Tibial artery (tissue), 4 donors: ENCODE results near the gene HPX.
A peak's percentile ranks its signal among the peaks of the same experiment; 100 is the strongest.

ENCODE experiments used
- DNase-seq, 2 donors: peaks; one replicate each; pipeline ENCODE4 v3.0.0-alpha.2; 2019
- H3K27ac ChIP-seq, 2 donors: fragments of 200-600 bp; sonication (generic) in 1 of 2; 1 replicate in 1 of 2; 2 replicates in 1 of 2; pipeline ENCODE4 v1.5.1; 2018 to 2019; ENCODE audit warnings: mild to moderate bottlenecking in 1 of 2
- H3K27me3 ChIP-seq, 2 donors: fragments of 200-600 bp; sonication (generic) in 1 of 2; one replicate each; pipeline versions ENCODE4 v1.5.1 to v1.6.0; 2016 to 2019
- H3K36me3 ChIP-seq, 3 donors: fragments of 200-600 bp; sonication (generic) in 2 of 3; one replicate each; pipeline ENCODE4 v1.5.1; 2016 to 2019; ENCODE audit warnings: mild to moderate bottlenecking in 2 of 3
- H3K4me1 ChIP-seq, 4 donors: fragments of 200-600 bp; sonication (generic) in 2 of 4; 1 replicate in 3 of 4; 2 replicates in 1 of 4; pipeline ENCODE4 v1.5.1; 2016 to 2019
- H3K4me3 ChIP-seq, 2 donors: fragments of 200-600 bp; sonication (generic) in 1 of 2; 1 replicate in 1 of 2; 2 replicates in 1 of 2; pipeline ENCODE4 v1.5.1; 2018 to 2019; ENCODE audit warnings: mild to moderate bottlenecking in 2 of 2
- H3K9me3 ChIP-seq, 3 donors: fragments of 200-600 bp; sonication (generic) in 1 of 3; one replicate each; pipeline ENCODE4 v1.5.1; 2016 to 2019
- intact Hi-C: fragments of 100-400 bp; cut with DNase I; formaldehyde crosslinking; loops from one replicate; pipeline ENCODE4 v1.15.0; 2023; ENCODE audit warnings: low total_unique reads
- TF ChIP-seq, protein P1 (sequence below), 2 experiments: fragments of 200-600 bp in 1 of 2; fragments of 450-650 bp in 1 of 2; IDR thresholded peaks; one replicate each; pipeline ENCODE4 v1.5.1; 2017 to 2019; ENCODE audit warnings: antibody characterized with exemption in 2 of 2, mild to moderate bottlenecking in 1 of 2, moderate library complexity in 1 of 2

Gene HPX, protein sequence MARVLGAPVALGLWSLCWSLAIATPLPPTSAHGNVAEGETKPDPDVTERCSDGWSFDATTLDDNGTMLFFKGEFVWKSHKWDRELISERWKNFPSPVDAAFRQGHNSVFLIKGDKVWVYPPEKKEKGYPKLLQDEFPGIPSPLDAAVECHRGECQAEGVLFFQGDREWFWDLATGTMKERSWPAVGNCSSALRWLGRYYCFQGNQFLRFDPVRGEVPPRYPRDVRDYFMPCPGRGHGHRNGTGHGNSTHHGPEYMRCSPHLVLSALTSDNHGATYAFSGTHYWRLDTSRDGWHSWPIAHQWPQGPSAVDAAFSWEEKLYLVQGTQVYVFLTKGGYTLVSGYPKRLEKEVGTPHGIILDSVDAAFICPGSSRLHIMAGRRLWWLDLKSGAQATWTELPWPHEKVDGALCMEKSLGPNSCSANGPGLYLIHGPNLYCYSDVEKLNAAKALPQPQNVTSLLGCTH

DNA sequence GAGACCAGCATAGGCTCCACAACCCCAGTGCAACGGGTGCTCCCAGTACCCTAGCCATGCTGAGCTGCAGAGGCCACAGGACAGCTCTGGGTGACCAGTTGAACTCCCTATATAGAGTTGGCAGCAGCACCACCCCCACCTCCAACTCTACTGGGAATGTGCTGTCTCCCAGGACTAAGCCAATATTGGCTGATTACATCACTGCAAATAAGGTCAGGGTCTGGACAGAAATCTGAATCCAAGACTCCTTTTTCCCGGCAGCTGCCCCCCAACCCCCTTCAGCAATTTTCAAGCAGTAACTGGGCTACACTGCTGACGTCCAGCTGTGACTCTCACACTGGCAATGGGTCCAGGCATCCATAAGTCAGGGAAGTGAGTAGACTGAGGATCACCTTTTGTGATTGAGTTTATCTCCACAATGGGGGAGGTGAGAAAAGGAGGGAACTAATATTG, at the start of gene HPX:
Gene HPX, minus strand, starts transcription at position 82 of the 453 bp plus-strand sequence. Its CDS starts 24 bp downstream, at position 58.
- Histone ChIP-seq H3K4me1 (peaks cover 0 to 22% (median 6%) of the 10 kb centered on the region in 4 donors), H3K4me3 (no peak within 1 kb of the TSS), H3K9me3 (no peaks in the 10 kb centered on the region), H3K27ac (peak within 1 kb of the TSS; percentile 49 to 57), H3K27me3 (no peaks in the 10 kb centered on the region), H3K36me3 (no peaks in the 10 kb centered on the region)
- DNase-seq = no peak
- TF ChIP-seq, protein P1, sequence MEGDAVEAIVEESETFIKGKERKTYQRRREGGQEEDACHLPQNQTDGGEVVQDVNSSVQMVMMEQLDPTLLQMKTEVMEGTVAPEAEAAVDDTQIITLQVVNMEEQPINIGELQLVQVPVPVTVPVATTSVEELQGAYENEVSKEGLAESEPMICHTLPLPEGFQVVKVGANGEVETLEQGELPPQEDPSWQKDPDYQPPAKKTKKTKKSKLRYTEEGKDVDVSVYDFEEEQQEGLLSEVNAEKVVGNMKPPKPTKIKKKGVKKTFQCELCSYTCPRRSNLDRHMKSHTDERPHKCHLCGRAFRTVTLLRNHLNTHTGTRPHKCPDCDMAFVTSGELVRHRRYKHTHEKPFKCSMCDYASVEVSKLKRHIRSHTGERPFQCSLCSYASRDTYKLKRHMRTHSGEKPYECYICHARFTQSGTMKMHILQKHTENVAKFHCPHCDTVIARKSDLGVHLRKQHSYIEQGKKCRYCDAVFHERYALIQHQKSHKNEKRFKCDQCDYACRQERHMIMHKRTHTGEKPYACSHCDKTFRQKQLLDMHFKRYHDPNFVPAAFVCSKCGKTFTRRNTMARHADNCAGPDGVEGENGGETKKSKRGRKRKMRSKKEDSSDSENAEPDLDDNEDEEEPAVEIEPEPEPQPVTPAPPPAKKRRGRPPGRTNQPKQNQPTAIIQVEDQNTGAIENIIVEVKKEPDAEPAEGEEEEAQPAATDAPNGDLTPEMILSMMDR (IDR thresholded peaks at IDR 0.05) = no peak
- intact Hi-C loops = no loop called here

DNA sequence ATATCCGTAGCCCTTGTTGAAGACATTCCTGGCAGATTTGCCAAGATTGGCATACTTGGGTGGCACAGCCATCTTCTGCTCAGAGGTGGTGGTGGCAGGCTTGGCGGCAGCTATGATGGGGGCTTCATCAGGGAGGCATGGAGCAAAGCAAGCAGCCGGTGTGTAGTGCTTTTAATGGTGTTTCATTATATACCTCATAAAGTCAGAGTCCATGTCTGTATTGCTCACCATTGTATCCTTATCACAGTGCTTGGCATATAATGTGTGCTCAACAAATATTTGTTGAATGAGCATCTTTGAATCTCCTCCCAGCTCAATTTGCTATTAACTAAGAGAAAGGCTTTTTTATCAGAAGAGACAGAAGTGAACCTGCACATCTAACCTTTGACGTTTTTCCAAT, 48.5 kb upstream of the HPX start:
- TF ChIP-seq, protein P1 (IDR thresholded peaks at IDR 0.05) = no peak
- no peaks in the 10 kb centered on the region for H3K4me1 ChIP-seq
- H3K27me3 ChIP-seq = no peaks in the 10 kb centered on the region
- H3K9me3 ChIP-seq = no peaks in the 10 kb centered on the region
- no peak overlapping the region for H3K4me3 ChIP-seq
- DNase-seq = no peak
- H3K36me3 ChIP-seq = peaks cover 10 to 64% (median 37%) of the 10 kb centered on the region in 3 donors
- intact Hi-C loops = no loop called here
- H3K27ac ChIP-seq = no peak overlapping the region

DNA sequence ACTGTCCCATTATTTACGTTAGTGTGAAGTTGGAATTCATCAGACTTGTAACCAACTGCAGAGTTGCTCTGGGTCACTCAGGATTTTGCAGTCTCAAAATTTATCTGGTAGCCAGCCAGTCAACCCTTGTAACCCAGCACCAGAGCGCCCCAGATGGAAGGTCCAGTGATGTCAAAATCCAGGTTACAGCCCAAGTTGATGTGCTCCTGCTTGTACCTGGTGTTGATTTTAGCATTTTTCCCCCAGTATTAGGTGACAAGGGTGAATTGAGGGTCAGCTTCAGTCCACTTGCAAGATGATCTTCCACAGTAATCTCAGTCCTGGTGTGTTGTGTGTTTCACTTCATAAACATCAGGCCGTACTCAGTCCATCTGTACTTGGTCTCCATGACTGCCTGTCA, 48.0 kb upstream of the HPX start:
- Histone ChIP-seq H3K36me3 (peaks cover 10 to 69% (median 32%) of the 10 kb centered on the region in 3 donors), H3K27me3 (no peaks in the 10 kb centered on the region), H3K9me3 (no peaks in the 10 kb centered on the region), H3K27ac (no peak overlapping the region), H3K4me3 (no peak overlapping the region), H3K4me1 (no peaks in the 10 kb centered on the region)
- DNase-seq = no peak
- TF ChIP-seq, protein P1 (IDR thresholded peaks at IDR 0.05) = no peak
- intact Hi-C loops = no loop called here

DNA sequence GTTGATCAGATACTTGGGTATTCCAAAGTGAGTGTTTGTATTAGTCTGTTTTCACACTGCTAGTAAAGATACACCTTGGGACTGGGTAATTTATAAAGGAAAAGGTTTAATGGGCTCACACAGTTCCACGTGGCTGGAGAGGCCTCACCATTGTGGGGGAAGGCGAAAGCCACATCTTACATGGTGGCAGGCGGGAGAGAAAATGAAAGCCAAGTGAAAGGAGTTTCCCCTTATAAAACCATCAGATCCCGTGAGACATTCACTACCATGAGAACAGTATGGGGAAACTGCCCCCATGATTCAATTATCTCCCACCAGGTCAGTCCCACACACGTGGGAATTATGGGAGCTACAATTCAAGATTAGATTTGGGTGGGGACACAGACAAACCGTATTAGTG, 47.6 kb upstream of the HPX start:
- Histone ChIP-seq H3K36me3 (peaks cover 13 to 73% (median 33%) of the 10 kb centered on the region in 3 donors), H3K4me1 (peaks cover 0 to 2% (median 0%) of the 10 kb centered on the region in 4 donors), H3K4me3 (no peak overlapping the region), H3K27ac (no peak overlapping the region), H3K27me3 (no peaks in the 10 kb centered on the region), H3K9me3 (no peaks in the 10 kb centered on the region)
- TF ChIP-seq, protein P1 (IDR thresholded peaks at IDR 0.05) = no peak
- intact Hi-C loops = no loop called here
- no peak for DNase-seq

DNA sequence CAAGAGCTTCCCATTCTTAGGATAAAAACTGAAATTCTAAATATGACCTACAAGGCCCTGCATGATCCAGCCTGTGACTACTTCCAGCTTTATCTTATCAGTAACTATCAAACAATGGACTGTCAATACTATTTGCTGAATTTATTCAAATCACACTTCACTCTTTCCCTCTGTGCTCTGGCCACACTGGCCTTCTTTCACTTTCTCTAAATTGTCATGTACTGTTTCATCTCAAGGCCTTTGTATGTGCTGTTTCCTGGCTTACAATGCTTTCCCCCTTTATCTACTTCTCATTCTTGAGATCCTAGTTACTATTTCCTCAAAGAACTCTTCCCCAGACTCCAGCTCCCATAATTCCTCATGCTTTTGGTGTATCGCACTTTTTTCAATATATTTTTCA, 46.2 kb upstream of the HPX start:
- H3K4me1 ChIP-seq = peaks cover 0 to 16% (median 9%) of the 10 kb centered on the region in 4 donors
- no peak overlapping the region for H3K27ac ChIP-seq
- peaks cover 14 to 75% (median 38%) of the 10 kb centered on the region in 3 donors for H3K36me3 ChIP-seq
- no peaks in the 10 kb centered on the region for H3K27me3 ChIP-seq
- no peaks in the 10 kb centered on the region for H3K9me3 ChIP-seq
- no peak for DNase-seq
- TF ChIP-seq, protein P1 (IDR thresholded peaks at IDR 0.05) = no peak
- no peak overlapping the region for H3K4me3 ChIP-seq
- intact Hi-C loops = no loop called here
